Lung (tissue), 16 donors: Measurements from ENCODE around the gene MIF. TPM values are rescaled to one million over a fixed set of nuclear protein-coding genes. Genes with fewer than 3 reads are reported as not detected.

Experiments used
- ATAC-seq: fragments of 200-7000 bp; cut with Tn5 transposase; one replicate; pipeline ENCODE4 v1.9.1; 2020; ENCODE audit warnings: moderate number of reproducible peaks; ENCODE audit not compliant: insufficient read depth, low FRiP score
- DNase-seq, 3 donors: peaks; one replicate each; pipeline ENCODE4 v3.0.0-alpha.2; 2013 to 2017
- H3K27ac ChIP-seq, 2 donors: one replicate each; pipeline ENCODE4 v1.5.1; 2013; ENCODE audit warnings: mild to moderate bottlenecking in 2 of 2, moderate library complexity in 2 of 2, control low read depth in 1 of 2, inconsistent platforms in 1 of 2, low read depth in 1 of 2, low read length in 1 of 2
- H3K27me3 ChIP-seq, 3 donors: one replicate each; pipeline ENCODE4 v1.5.1; 2013; ENCODE audit warnings: low read length in 2 of 3; ENCODE audit not compliant: control insufficient read depth in 3 of 3, insufficient read depth in 3 of 3
- H3K36me3 ChIP-seq, 4 donors: one replicate each; pipeline ENCODE4 v1.5.1; 2013; ENCODE audit warnings: low read length in 4 of 4, mild to moderate bottlenecking in 1 of 4, moderate library complexity in 1 of 4; ENCODE audit not compliant: control insufficient read depth in 4 of 4, insufficient read depth in 4 of 4
- H3K4me1 ChIP-seq, 5 donors: one replicate each; pipeline ENCODE4 v1.5.1; 2013; ENCODE audit warnings: low read length in 5 of 5, mild to moderate bottlenecking in 2 of 5, moderate library complexity in 1 of 5; ENCODE audit not compliant: control insufficient read depth in 5 of 5, insufficient read depth in 5 of 5
- H3K4me3 ChIP-seq: one replicate; pipeline ENCODE4 v1.5.1; 2013; ENCODE audit warnings: mild to moderate bottlenecking, control low read depth, moderate library complexity
- H3K9ac ChIP-seq, 2 donors: one replicate each; pipeline ENCODE4 v1.5.1; 2013; ENCODE audit warnings: low read length in 2 of 2, control low read depth in 1 of 2; ENCODE audit not compliant: insufficient read depth in 1 of 2
- H3K9me3 ChIP-seq, 4 donors: one replicate each; pipeline ENCODE4 v1.5.1; 2013; ENCODE audit warnings: low read length in 3 of 4, mild to moderate bottlenecking in 1 of 4, moderate library complexity in 1 of 4; ENCODE audit not compliant: control insufficient read depth in 4 of 4, insufficient read depth in 3 of 4
- WGBS, 2 donors: extraction: QIAGEN DNeasy Blood & Tissue Kit; methylation state at CpG; one replicate each; pipeline ENCODE4 v1.1.7; 2013; 5-methylcytosine and 5-hydroxymethylcytosine counted together
- long read RNA-seq, 5 donors: transcript quantifications; one replicate each; lab custom pipeline, GENCODE V29; 2026
- polyA plus RNA-seq, 2 donors: library from polyadenylated mRNA; stranded (reverse); fragments of 200-250 nt; gene quantifications; one replicate each; pipeline ENCODE4 v1.2.1, GENCODE V29; 2013
- total RNA-seq, 2 donors: library from RNA; depleted of rRNA in 1 of 2; stranded (reverse); fragments of >200 nt in 1 of 2; gene quantifications; one replicate each; pipeline ENCODE4 v1.2.1, GENCODE V29; 2014 to 2021
- TF ChIP-seq, protein P1 (sequence below): IDR thresholded peaks from 2 replicates; pipeline ENCODE4 v1.5.1; 2012; ENCODE audit warnings: mild to moderate bottlenecking; ENCODE audit errors: control extremely low read depth, extremely low read depth
- donor health status: control.
- donor health status: control.
- donor health status: Bipolar disorder and iron deficiency.
- donor health status: healthy.
- donor health status: DM: yes; HTN: yes; CAD: no.

MIF gene
- total RNA-seq (100 to 1,000 TPM in 1 of 2 donors, 10 to 100 TPM in 1; 71.8 to 751 TPM), polyA plus RNA-seq (100 to 1,000 TPM; 850 to 887 TPM)
- long read RNA-seq, donor 1, transcript MIF-201 (3 exons, 939 nt): major isoform, 472 of 539 reads
- long read RNA-seq, donor 1, transcript MIF-202 (2 exons, 589 nt): minor isoform, 20 of 539 reads
- long read RNA-seq, donor 1, transcript MIF-203 (2 exons, 435 nt): minor isoform, 47 of 539 reads
- long read RNA-seq, donor 1, partial matches to known transcripts: 0 of 539 reads
- long read RNA-seq, donor 1, other reads (novel, unspliced or antisense): 0 of 539 reads
- long read RNA-seq, donor 2, transcript MIF-203 (2 exons, 435 nt): minor isoform, 24 of 296 reads
- long read RNA-seq, donor 2, transcript MIF-201 (3 exons, 939 nt): major isoform, 268 of 296 reads
- long read RNA-seq, donor 2, partial matches to known transcripts: 0 of 296 reads
- long read RNA-seq, donor 2, other reads (novel, unspliced or antisense): 0 of 296 reads
- long read RNA-seq, donor 3, transcript MIF-201 (3 exons, 939 nt): major isoform, 254 of 285 reads
- long read RNA-seq, donor 3, transcript MIF-203 (2 exons, 435 nt): minor isoform, 27 of 285 reads
- long read RNA-seq, donor 3, partial matches to known transcripts: 0 of 285 reads
- long read RNA-seq, donor 3, other reads (novel, unspliced or antisense): 0 of 285 reads
- long read RNA-seq, donor 4, transcript MIF-203 (2 exons, 435 nt): minor isoform, 28 of 309 reads
- long read RNA-seq, donor 4, transcript MIF-202 (2 exons, 589 nt): minor isoform, 5 of 309 reads
- long read RNA-seq, donor 4, transcript MIF-201 (3 exons, 939 nt): major isoform, 276 of 309 reads
- long read RNA-seq, donor 4, partial matches to known transcripts: 0 of 309 reads
- long read RNA-seq, donor 4, other reads (novel, unspliced or antisense): 0 of 309 reads
- long read RNA-seq, donor 5, transcript MIF-203 (2 exons, 435 nt): minor isoform, 55 of 746 reads
- long read RNA-seq, donor 5, transcript MIF-202 (2 exons, 589 nt): minor isoform, 22 of 746 reads
- long read RNA-seq, donor 5, transcript MIF-201 (3 exons, 939 nt): major isoform, 669 of 746 reads
- long read RNA-seq, donor 5, partial matches to known transcripts: 0 of 746 reads
- long read RNA-seq, donor 5, other reads (novel, unspliced or antisense): 0 of 746 reads

DNA sequence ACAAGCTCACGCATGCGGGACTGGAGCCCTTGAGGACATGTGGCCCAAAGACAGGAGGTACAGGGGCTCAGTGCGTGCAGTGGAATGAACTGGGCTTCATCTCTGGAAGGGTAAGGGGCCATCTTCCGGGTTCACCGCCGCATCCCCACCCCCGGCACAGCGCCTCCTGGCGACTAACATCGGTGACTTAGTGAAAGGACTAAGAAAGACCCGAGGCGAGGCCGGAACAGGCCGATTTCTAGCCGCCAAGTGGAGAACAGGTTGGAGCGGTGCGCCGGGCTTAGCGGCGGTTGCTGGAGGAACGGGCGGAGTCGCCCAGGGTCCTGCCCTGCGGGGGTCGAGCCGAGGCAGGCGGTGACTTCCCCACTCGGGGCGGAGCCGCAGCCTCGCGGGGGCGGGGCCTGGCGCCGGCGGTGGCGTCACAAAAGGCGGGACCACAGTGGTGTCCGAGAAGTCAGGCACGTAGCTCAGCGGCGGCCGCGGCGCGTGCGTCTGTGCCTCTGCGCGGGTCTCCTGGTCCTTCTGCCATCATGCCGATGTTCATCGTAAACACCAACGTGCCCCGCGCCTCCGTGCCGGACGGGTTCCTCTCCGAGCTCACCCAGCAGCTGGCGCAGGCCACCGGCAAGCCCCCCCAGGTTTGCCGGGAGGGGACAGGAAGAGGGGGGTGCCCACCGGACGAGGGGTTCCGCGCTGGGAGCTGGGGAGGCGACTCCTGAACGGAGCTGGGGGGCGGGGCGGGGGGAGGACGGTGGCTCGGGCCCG, at the start of gene MIF:
Gene MIF, plus strand, starts transcription at position 439 of the 765 bp plus-strand sequence. Its CDS starts 92 bp downstream, at position 531.
- no peaks in the 10 kb centered on the region for H3K27me3 ChIP-seq
- peak; percentile 93 for ATAC-seq
- H3K9me3 ChIP-seq: no peaks in the 10 kb centered on the region
- H3K4me1 ChIP-seq: peaks cover 0 to 17% (median 4%) of the 10 kb centered on the region in 5 donors
- peak within 1 kb of the TSS; percentile 78 for H3K4me3 ChIP-seq
- TF ChIP-seq, protein P1, sequence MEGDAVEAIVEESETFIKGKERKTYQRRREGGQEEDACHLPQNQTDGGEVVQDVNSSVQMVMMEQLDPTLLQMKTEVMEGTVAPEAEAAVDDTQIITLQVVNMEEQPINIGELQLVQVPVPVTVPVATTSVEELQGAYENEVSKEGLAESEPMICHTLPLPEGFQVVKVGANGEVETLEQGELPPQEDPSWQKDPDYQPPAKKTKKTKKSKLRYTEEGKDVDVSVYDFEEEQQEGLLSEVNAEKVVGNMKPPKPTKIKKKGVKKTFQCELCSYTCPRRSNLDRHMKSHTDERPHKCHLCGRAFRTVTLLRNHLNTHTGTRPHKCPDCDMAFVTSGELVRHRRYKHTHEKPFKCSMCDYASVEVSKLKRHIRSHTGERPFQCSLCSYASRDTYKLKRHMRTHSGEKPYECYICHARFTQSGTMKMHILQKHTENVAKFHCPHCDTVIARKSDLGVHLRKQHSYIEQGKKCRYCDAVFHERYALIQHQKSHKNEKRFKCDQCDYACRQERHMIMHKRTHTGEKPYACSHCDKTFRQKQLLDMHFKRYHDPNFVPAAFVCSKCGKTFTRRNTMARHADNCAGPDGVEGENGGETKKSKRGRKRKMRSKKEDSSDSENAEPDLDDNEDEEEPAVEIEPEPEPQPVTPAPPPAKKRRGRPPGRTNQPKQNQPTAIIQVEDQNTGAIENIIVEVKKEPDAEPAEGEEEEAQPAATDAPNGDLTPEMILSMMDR: peak; percentile 8
- peak; percentile 95 to 98 (median 97) for DNase-seq
- WGBS, 2 donors: 1% methylated on average over 69 to 72 of the region's 72 CpGs
- H3K9ac ChIP-seq: peak within 1 kb of the TSS; percentile 72 to 74
- H3K36me3 ChIP-seq: peaks cover 3 to 15% (median 12%) of the 10 kb centered on the region in 4 donors
- H3K27ac ChIP-seq: peak within 1 kb of the TSS; percentile 95 to 98

DNA sequence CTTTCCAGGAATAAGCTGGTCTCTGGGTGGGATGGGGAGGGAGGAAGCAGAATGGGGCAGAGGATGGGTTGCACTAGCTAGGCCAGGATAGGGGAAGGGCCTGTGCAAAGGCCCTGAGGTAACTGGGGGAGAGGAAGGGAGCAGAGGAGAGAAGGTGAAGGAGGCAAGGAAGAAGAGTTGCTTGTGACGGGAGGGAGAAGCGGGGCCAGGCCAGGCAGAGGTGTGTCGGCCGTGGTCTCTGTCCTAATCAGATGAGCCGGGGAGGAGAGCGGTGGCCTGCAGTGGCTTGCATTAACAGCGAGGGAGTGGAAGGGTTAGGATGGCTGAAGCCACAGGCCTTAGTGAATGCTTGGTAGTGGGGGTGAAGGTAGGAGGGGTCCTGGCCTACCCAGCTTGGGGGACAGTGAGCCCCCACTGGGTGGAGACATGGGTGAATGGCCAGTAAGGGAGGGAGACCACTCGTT, 49.4 kb upstream of the MIF start:
- DNase-seq: no peak
- TF ChIP-seq, protein P1: no peak
- H3K9ac ChIP-seq: no peak overlapping the region

DNA sequence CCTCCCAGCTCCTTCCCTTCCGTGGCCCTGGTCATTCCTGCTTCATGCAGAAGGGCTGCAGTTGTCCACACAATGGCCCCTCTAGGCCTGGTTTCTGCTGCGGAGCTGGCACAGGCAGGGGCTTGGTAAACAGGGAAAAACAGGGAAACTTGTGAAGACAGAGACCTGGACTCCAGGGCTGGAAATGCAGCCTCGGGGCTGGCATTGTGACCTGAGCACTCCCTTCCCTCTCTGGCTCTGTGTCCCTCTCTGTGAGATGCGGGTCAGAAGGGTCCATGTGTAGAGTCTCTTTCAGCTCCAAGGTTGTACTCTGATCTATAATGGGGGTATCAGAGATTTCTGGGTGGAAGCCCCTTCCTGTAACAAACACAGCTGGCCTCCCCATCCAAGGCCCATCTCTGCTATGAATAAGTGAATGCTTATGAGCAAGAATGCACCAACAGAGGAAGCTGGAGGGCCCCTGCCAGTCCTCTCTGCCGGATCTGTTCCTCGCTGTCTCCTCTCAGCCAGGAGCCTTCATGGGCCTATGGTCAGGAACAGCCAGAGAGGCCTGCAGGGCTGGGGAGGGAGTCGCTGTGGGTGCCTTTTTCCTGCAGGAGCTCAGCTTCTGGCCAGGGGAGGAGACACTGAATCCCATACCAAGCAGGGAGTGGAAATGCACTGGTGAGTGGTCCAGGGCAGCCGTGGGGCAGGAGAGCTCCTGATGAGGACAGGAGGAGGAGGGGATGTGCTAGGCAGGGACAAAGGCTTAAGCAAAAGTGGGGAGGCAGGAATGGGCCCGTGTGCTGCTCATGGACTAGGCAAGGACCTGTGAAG, 48.7 kb upstream of the MIF start:
- no peak overlapping the region for H3K9ac ChIP-seq
- WGBS, 2 donors: 75 to 80% methylated on average over 9 of the region's 9 CpGs
- H3K9me3 ChIP-seq: no peaks in the 10 kb centered on the region
- H3K36me3 ChIP-seq: no peaks in the 10 kb centered on the region
- no peaks in the 10 kb centered on the region for H3K27me3 ChIP-seq
- peaks cover 6 to 25% (median 13%) of the 10 kb centered on the region in 5 donors for H3K4me1 ChIP-seq
- no peak overlapping the region for H3K27ac ChIP-seq
- TF ChIP-seq, protein P1: no peak
- ATAC-seq (no peak), DNase-seq (no peak)
- H3K4me3 ChIP-seq: no peak overlapping the region

More for the DNA sequence above, 49.4 kb upstream of the MIF start:
- 73 to 80% methylated on average over 8 of the region's 8 CpGs for WGBS, 2 donors
- no peak overlapping the region for H3K27ac ChIP-seq
- ATAC-seq: no peak
- no peaks in the 10 kb centered on the region for H3K9me3 ChIP-seq
- H3K36me3 ChIP-seq: no peaks in the 10 kb centered on the region
- H3K4me3 ChIP-seq: no peak overlapping the region
- no peaks in the 10 kb centered on the region for H3K27me3 ChIP-seq
- peaks cover 7 to 25% (median 13%) of the 10 kb centered on the region in 5 donors for H3K4me1 ChIP-seq
